CD4-positive, alpha-beta T cell (primary cell): Measurements from ENCODE around the gene LEP. TPM values are rescaled to one million over a fixed set of nuclear protein-coding genes. Genes with fewer than 3 reads are reported as not detected.
A peak's percentile ranks its signal among the peaks of the same experiment; 100 is the strongest.

ENCODE experiments used
- ATAC-seq: fragments of 200-7000 bp; cut with Tn5 transposase; one replicate; pipeline ENCODE4 v1.10.0; 2022; ENCODE audit warnings: mild to moderate bottlenecking; ENCODE audit not compliant: poor library complexity
- CTCF ChIA-PET: fragments of 350-600 bp; sonication (Branson Sonifier 250); formaldehyde crosslinking; loops from one replicate; lab custom pipeline; 2021; ENCODE audit warnings: antibody characterized with exemption, inconsistent platforms; lab: Charles Lee
- POLR2A ChIA-PET: fragments of 350-600 bp; sonication (Branson Sonifier 250); formaldehyde crosslinking; loops from one replicate; lab custom pipeline; 2021; ENCODE audit warnings: antibody characterized with exemption, inconsistent platforms; lab: Charles Lee
- DNase-seq, 14 experiments: peaks; one replicate each; pipeline ENCODE4 v3.0.0-alpha.2; 2013 to 2020; ENCODE audit warnings: mixed read lengths in 2 of 14
- H3K27ac ChIP-seq, 2 donors: one replicate each; pipeline versions ENCODE4 v1.5.1 to v1.7.0; 2013; ENCODE audit warnings: low read length in 2 of 2, low read depth in 1 of 2, mild to moderate bottlenecking in 1 of 2
- H3K27me3 ChIP-seq, 2 experiments: 1 replicate in 1 of 2; 2 replicates in 1 of 2; pipeline versions ENCODE4 v1.6.1 to v1.7.0; 2013; ENCODE audit warnings: low read length in 2 of 2, control low read depth in 1 of 2, mild to moderate bottlenecking in 1 of 2, moderate library complexity in 1 of 2; ENCODE audit not compliant: insufficient read depth in 2 of 2, control insufficient read depth in 1 of 2
- H3K36me3 ChIP-seq: one replicate; pipeline ENCODE4 v1.6.1; 2013; ENCODE audit warnings: low read length, control low read depth; ENCODE audit not compliant: insufficient read depth
- H3K4me1 ChIP-seq: one replicate; pipeline ENCODE4 v1.6.1; 2013; ENCODE audit warnings: low read length, control low read depth; ENCODE audit not compliant: insufficient read depth
- H3K4me3 ChIP-seq: one replicate; pipeline ENCODE4 v1.5.1; 2013; ENCODE audit warnings: mild to moderate bottlenecking, low read length, moderate library complexity
- H3K9me3 ChIP-seq, 2 experiments: 1 replicate in 1 of 2; 2 replicates in 1 of 2; pipeline versions ENCODE4 v1.6.1 to v1.7.0; 2013; ENCODE audit warnings: low read length in 2 of 2, mild to moderate bottlenecking in 2 of 2, control low read depth in 1 of 2, moderate library complexity in 1 of 2; ENCODE audit not compliant: control insufficient read depth in 1 of 2, insufficient read depth in 1 of 2
- H3K27ac Mint-ChIP-seq: one replicate; pipeline ENCODE4 v1.8.0; 2020; ENCODE audit warnings: mixed read lengths
- H3K27me3 Mint-ChIP-seq: one replicate; pipeline ENCODE4 v1.8.0; 2021; ENCODE audit warnings: mixed read lengths
- H3K36me3 Mint-ChIP-seq: one replicate; pipeline ENCODE4 v1.8.0; 2021; ENCODE audit warnings: low read depth, mixed read lengths
- H3K4me1 Mint-ChIP-seq: one replicate; pipeline ENCODE4 v1.8.0; 2021; ENCODE audit warnings: low read depth, mixed read lengths
- H3K4me3 Mint-ChIP-seq: one replicate; pipeline ENCODE4 v1.8.0; 2020; ENCODE audit warnings: mild to moderate bottlenecking, mixed read lengths
- H3K9me3 Mint-ChIP-seq: one replicate; pipeline ENCODE4 v1.8.0; 2020; ENCODE audit warnings: mixed read lengths
- intact Hi-C, 2 experiments: fragments of 100-400 bp; cut with DNase I in 1 of 2; cut with micrococcal nuclease in 1 of 2; formaldehyde crosslinking; loops; one replicate each; pipeline versions ENCODE4 v1.15.1 to v1.9.0; 2023 to 2025; cut with DNase I, micrococcal nuclease
- total RNA-seq, 174 experiments: library from RNA in 2 of 174; stranded (reverse) in 2 of 174; gene quantifications; one replicate each; pipeline ENCODE4 v1.2.3 and lab custom pipeline; 2021 to 2026
- TF ChIP-seq, protein P1 (sequence below): fragments of 200-600 bp; IDR thresholded peaks from one replicate; pipeline ENCODE4 v1.8.0; 2022; ENCODE audit warnings: antibody characterized with exemption, mild to moderate bottlenecking

The LEP gene
- total RNA-seq, 2 experiments from 2014 or later: not detected

DNA sequence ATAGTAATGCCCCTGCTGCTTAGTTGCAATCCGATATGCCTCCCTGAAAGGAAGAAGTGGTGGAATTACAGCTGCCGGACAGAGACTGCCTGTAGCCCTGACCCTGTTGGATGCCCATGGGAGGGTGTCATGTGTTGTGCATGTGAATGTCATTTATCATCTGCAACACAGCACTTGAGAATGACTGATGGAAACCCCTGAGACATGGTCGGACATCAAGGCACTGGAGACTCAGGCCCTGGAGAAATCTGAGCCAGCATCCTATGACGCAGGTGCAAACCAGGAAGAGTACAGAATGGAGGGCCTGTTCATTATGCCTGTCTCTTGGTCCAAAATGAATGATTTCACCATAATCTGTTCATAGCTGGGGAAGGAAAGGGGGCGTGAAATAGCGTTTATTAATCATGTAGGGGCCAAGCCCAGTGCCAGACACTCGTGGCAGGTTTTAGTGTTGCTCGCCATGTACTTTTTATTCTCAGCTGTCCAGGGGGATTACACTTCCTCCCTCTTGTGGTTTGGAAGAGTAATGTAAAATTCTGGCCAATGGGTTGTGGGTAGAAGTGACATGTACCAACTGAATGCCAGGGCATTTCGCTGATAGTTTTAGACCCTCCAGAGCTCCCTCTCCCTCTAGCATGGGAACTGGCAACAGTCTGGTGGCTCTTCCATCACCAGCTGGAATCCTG lies 23.0 kb upstream of the LEP start:
- DNase-seq: no peak
- peaks cover 0 to 3% of the 10 kb centered on the region in 2 experiments for H3K27me3 ChIP-seq
- Mint-ChIP-seq H3K4me1 (no peaks in the 10 kb centered on the region), H3K27me3 (peaks cover 49% of the 10 kb centered on the region), H3K9me3 (no peaks in the 10 kb centered on the region), H3K4me3 (no peak overlapping the region), H3K27ac (no peak overlapping the region), H3K36me3 (no peaks in the 10 kb centered on the region)
- ATAC-seq: no peak
- H3K4me3 ChIP-seq: no peak overlapping the region
- POLR2A ChIA-PET: no interaction called here
- intact Hi-C loops: loop anchor here in 1 of 2 experiments (10.0 kb wide), 1 partner anchor 1423 kb away; no protein-coding TSS in a partner anchor
- no peaks in the 10 kb centered on the region for H3K9me3 ChIP-seq
- no peaks in the 10 kb centered on the region for H3K4me1 ChIP-seq
- CTCF ChIA-PET: no interaction called here
- H3K36me3 ChIP-seq: no peaks in the 10 kb centered on the region
- TF ChIP-seq, protein P1, sequence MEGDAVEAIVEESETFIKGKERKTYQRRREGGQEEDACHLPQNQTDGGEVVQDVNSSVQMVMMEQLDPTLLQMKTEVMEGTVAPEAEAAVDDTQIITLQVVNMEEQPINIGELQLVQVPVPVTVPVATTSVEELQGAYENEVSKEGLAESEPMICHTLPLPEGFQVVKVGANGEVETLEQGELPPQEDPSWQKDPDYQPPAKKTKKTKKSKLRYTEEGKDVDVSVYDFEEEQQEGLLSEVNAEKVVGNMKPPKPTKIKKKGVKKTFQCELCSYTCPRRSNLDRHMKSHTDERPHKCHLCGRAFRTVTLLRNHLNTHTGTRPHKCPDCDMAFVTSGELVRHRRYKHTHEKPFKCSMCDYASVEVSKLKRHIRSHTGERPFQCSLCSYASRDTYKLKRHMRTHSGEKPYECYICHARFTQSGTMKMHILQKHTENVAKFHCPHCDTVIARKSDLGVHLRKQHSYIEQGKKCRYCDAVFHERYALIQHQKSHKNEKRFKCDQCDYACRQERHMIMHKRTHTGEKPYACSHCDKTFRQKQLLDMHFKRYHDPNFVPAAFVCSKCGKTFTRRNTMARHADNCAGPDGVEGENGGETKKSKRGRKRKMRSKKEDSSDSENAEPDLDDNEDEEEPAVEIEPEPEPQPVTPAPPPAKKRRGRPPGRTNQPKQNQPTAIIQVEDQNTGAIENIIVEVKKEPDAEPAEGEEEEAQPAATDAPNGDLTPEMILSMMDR: no peak
- no peak overlapping the region for H3K27ac ChIP-seq

DNA sequence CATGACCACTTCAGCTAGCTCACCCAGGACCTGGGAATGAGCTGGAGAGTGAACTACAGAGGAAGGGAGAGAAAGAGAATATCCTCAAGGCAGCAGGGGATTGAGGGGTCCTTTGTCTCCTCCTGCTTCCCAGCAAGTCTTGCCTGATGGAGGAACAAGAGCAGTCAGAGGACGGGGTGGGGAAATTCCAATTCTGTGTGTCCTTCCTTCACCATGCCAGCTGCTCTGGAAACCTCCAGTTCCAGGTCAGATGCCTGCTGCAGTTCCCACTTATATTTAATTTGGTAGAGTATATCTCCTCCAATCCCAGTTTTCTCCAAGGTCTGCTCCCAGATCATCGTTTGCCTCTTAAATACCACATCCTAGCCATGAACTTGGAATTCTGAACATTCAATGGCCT lies 21.4 kb upstream of the LEP start:
- DNase-seq (no peak), ATAC-seq (no peak)
- Histone ChIP-seq H3K27ac (no peak overlapping the region), H3K9me3 (no peaks in the 10 kb centered on the region), H3K4me3 (no peak overlapping the region), H3K4me1 (no peaks in the 10 kb centered on the region), H3K27me3 (peaks cover 0 to 3% of the 10 kb centered on the region in 2 experiments), H3K36me3 (no peaks in the 10 kb centered on the region)
- H3K27ac Mint-ChIP-seq: no peak overlapping the region
- H3K4me1 Mint-ChIP-seq: no peaks in the 10 kb centered on the region
- ChIA-PET POLR2A (no interaction called here), CTCF (interaction anchor here (1.0 kb wide), 1 partner anchor 10 kb away, joined by 3 read pairs; no protein-coding TSS in a partner anchor)
- no peaks in the 10 kb centered on the region for H3K36me3 Mint-ChIP-seq
- H3K9me3 Mint-ChIP-seq: no peaks in the 10 kb centered on the region
- TF ChIP-seq, protein P1: no peak
- intact Hi-C loops: loop anchor here in 1 of 2 experiments (10.0 kb wide), 1 partner anchor 1425 kb away; no protein-coding TSS in a partner anchor
- H3K4me3 Mint-ChIP-seq: no peak overlapping the region
- H3K27me3 Mint-ChIP-seq: peaks cover 49% of the 10 kb centered on the region

DNA sequence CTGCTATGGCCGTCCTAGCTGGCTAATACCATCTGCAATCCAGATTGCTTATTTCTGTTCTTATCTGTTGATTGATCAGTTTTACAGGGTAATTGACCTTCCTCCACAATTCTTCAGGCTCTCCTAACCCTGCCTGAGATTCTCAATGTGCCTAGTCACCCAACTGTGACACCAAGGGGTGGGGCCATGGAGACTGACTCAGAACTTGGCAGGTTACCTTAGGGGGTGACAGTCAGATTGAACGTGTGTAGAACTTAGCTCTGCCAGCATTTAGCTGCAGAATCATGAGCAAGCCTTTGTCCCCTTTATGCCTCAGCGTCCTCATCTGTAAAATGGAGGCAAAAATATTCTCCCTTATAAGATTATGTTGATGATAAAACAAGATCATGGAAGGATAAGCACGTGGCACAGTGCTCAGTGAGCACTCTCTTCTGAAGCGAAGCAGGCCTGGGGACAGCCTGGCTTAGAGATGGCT lies 19.1 kb upstream of the LEP start:
- H3K27me3 ChIP-seq: peaks cover 0 to 3% of the 10 kb centered on the region in 2 experiments
- intact Hi-C loops: no loop called here
- Mint-ChIP-seq H3K27me3 (peaks cover 47% of the 10 kb centered on the region), H3K9me3 (no peaks in the 10 kb centered on the region), H3K36me3 (no peaks in the 10 kb centered on the region), H3K27ac (no peak overlapping the region), H3K4me1 (no peaks in the 10 kb centered on the region), H3K4me3 (no peak overlapping the region)
- peak in 2 of 14 experiments; percentile 23 to 32 for DNase-seq
- ATAC-seq: no peak
- no peaks in the 10 kb centered on the region for H3K36me3 ChIP-seq
- TF ChIP-seq, protein P1: no peak
- ChIA-PET CTCF (no interaction called here), POLR2A (no interaction called here)
- no peak overlapping the region for H3K27ac ChIP-seq
- no peaks in the 10 kb centered on the region for H3K4me1 ChIP-seq
- no peaks in the 10 kb centered on the region for H3K9me3 ChIP-seq
- H3K4me3 ChIP-seq: no peak overlapping the region
